Measurements from ENCODE around the gene RELN. TPM values are rescaled to one million over a fixed set of nuclear protein-coding genes. Genes with fewer than 3 reads are reported as not detected.

The RELN gene
- total RNA-seq, 2 experiments from 2014 or later: not detected

- no peak for TF ChIP-seq CTCF (IDR thresholded peaks at IDR 0.05)
- H3K4me1 Mint-ChIP-seq (ENCODE audit: low read depth): no peaks in the 10 kb centered on the region
- Histone ChIP-seq H3K9me3 (ENCODE audit: control insufficient read depth in 1 of 2, insufficient read depth in 1 of 2, low read length in 2 of 2) (no peaks in the 10 kb centered on the region), H3K27ac (ENCODE audit: low read depth in 1 of 2, low read length in 2 of 2) (no peak overlapping the region), H3K27me3 (ENCODE audit: control insufficient read depth in 1 of 2, insufficient read depth in 2 of 2, low read length in 2 of 2) (no peaks in the 10 kb centered on the region), H3K4me3 (ENCODE audit: low read length) (no peak overlapping the region), H3K4me1 (ENCODE audit: insufficient read depth, low read length) (no peaks in the 10 kb centered on the region), H3K36me3 (ENCODE audit: insufficient read depth, low read length) (no peaks in the 10 kb centered on the region)
- ChIA-PET POLR2A (no interaction called here), CTCF (no interaction called here)
- peaks cover 3% of the 10 kb centered on the region for H3K9me3 Mint-ChIP-seq
- no peak for ATAC-seq (ENCODE audit: poor library complexity)
- intact Hi-C loops (cut with DNase I, micrococcal nuclease): no loop called here
- H3K4me3 Mint-ChIP-seq: no peak overlapping the region
- DNase-seq: no peak
- H3K36me3 Mint-ChIP-seq (ENCODE audit: low read depth): no peaks in the 10 kb centered on the region
- H3K27ac Mint-ChIP-seq: no peak overlapping the region
- peaks cover 8% of the 10 kb centered on the region for H3K27me3 Mint-ChIP-seq
These were observed 309.0 kb downstream of the RELN start for GRCh38 chr7:103680161-103681144.

GRCh38 chr7:103679151-103680132 lies 310.0 kb downstream of the RELN start:
- Mint-ChIP-seq H3K36me3 (ENCODE audit: low read depth) (no peaks in the 10 kb centered on the region), H3K4me1 (ENCODE audit: low read depth) (no peaks in the 10 kb centered on the region), H3K4me3 (no peak overlapping the region), H3K9me3 (peaks cover 6% of the 10 kb centered on the region), H3K27ac (no peak overlapping the region), H3K27me3 (peaks cover 12% of the 10 kb centered on the region)
- no peaks in the 10 kb centered on the region for H3K9me3 ChIP-seq (ENCODE audit: control insufficient read depth in 1 of 2, insufficient read depth in 1 of 2, low read length in 2 of 2)
- POLR2A ChIA-PET: interaction anchor here (0.7 kb wide), 1 partner anchor 29 kb away, joined by 4 read pairs; no protein-coding TSS in a partner anchor
- no peaks in the 10 kb centered on the region for H3K36me3 ChIP-seq (ENCODE audit: insufficient read depth, low read length)
- CTCF ChIA-PET: no interaction called here
- no peaks in the 10 kb centered on the region for H3K27me3 ChIP-seq (ENCODE audit: control insufficient read depth in 1 of 2, insufficient read depth in 2 of 2, low read length in 2 of 2)
- no peak for ATAC-seq (ENCODE audit: poor library complexity)
- no peak overlapping the region for H3K4me3 ChIP-seq (ENCODE audit: low read length)
- H3K4me1 ChIP-seq (ENCODE audit: insufficient read depth, low read length): no peaks in the 10 kb centered on the region
- no peak for DNase-seq
- intact Hi-C loops (cut with DNase I, micrococcal nuclease): no loop called here
- no peak overlapping the region for H3K27ac ChIP-seq (ENCODE audit: low read depth in 1 of 2, low read length in 2 of 2)
- TF ChIP-seq CTCF (IDR thresholded peaks at IDR 0.05): no peak

GRCh38 chr7:103668279-103668941 lies 321.0 kb downstream of the RELN start:
- Mint-ChIP-seq H3K27me3 (peaks cover 22% of the 10 kb centered on the region), H3K4me3 (no peak overlapping the region), H3K9me3 (no peaks in the 10 kb centered on the region), H3K27ac (no peak overlapping the region), H3K36me3 (ENCODE audit: low read depth) (no peaks in the 10 kb centered on the region), H3K4me1 (ENCODE audit: low read depth) (no peaks in the 10 kb centered on the region)
- Histone ChIP-seq H3K4me1 (ENCODE audit: insufficient read depth, low read length) (no peaks in the 10 kb centered on the region), H3K4me3 (ENCODE audit: low read length) (no peak overlapping the region), H3K27me3 (ENCODE audit: control insufficient read depth in 1 of 2, insufficient read depth in 2 of 2, low read length in 2 of 2) (no peaks in the 10 kb centered on the region), H3K9me3 (ENCODE audit: control insufficient read depth in 1 of 2, insufficient read depth in 1 of 2, low read length in 2 of 2) (no peaks in the 10 kb centered on the region), H3K27ac (ENCODE audit: low read depth in 1 of 2, low read length in 2 of 2) (no peak overlapping the region), H3K36me3 (ENCODE audit: insufficient read depth, low read length) (no peaks in the 10 kb centered on the region)
- DNase-seq (no peak), ATAC-seq (ENCODE audit: poor library complexity) (no peak)
- no peak for TF ChIP-seq CTCF (IDR thresholded peaks at IDR 0.05)
- ChIA-PET POLR2A (no interaction called here), CTCF (no interaction called here)
- intact Hi-C loops (cut with DNase I, micrococcal nuclease): no loop called here

All from CD4-positive, alpha-beta T cell (primary cell).